ENCODE results near the gene GMDS. TPM values are rescaled to one million over a fixed set of nuclear protein-coding genes. Genes with fewer than 3 reads are reported as not detected.

GMDS gene
- total and polyA plus RNA-seq, 2 of the 4 experiments (the other 2 are of a cell fraction), result 7.3 to 21.9 TPM

DNA sequence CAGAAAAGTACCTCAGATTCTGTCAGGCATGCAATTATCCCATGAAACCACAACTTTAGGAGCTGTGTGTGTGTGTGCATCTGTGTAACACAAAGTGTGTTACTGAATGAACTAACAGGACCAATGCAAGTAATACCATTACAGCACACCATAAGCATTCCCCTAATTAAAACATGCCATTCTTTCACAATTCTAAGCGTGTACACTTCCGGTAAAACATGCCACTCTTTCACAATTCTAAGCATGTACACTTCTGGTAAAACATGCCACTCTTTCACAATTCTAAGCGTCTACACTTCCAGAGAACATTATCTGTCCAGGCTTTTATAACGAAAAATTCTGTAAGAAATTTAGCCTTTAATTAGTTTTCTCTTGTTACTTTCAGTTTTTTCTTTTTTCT, 238.2 kb downstream of the GMDS start:
- peaks cover 1% of the 10 kb centered on the region; the same call in 1 of the 2 replicates for H3K4me1 ChIP-seq (ENCODE audit: control insufficient read depth, insufficient read depth, low read length)
- H4K20me1 ChIP-seq (ENCODE audit: insufficient read depth, low read length), result no peaks in the 10 kb centered on the region
- in situ Hi-C loops (cut with MboI; ENCODE audit: low sequenced_read_pairs) (no loop called here), intact Hi-C loops (cut with micrococcal nuclease) (no loop called here), dilution Hi-C loops (cut with HindIII; ENCODE audit: low sequenced_read_pairs, unreplicated experiment) (no loop called here)
- no peak overlapping the region for H3K23ac ChIP-seq (ENCODE audit: low read depth, low read length)
- H3K27ac ChIP-seq (ENCODE audit: insufficient read depth, low read length), result no peak overlapping the region
- H3K18ac ChIP-seq (ENCODE audit: low read depth, low read length), result no peak overlapping the region
- H2BK20ac ChIP-seq (ENCODE audit: low read depth, low read length), result no peak overlapping the region
- 90% methylated on average over 2 of the region's 4 CpGs; no CpG with 5 or more reads in 1 of the 2 experiments for WGBS, 2 experiments (ENCODE audit: extremely low coverage in 2 of 2, insufficient read length in 1 of 2)
- no peak overlapping the region for H2BK5ac ChIP-seq (ENCODE audit: low read depth, low read length, poor library complexity, severe bottlenecking)
- no peak overlapping the region for H2BK120ac ChIP-seq (ENCODE audit: low read depth, low read length)
- H3K4me2 ChIP-seq (ENCODE audit: low read depth, low read length), result no peak overlapping the region
- ATAC-seq (ENCODE audit: low read depth) (no peak), DNase-seq (no peak)
- no peaks in the 10 kb centered on the region for H3K79me1 ChIP-seq (ENCODE audit: low read depth in 1 of 2, low read length in 2 of 2)
- no peak overlapping the region for H4K91ac ChIP-seq (ENCODE audit: insufficient read depth, low read depth, low read length)
- H3K9me1 ChIP-seq (ENCODE audit: insufficient read depth, low read length), result peaks cover 3% of the 10 kb centered on the region; the same call in 1 of the 2 replicates
- H3K36me3 ChIP-seq (ENCODE audit: control insufficient read depth, insufficient read depth, low read length), result no peaks in the 10 kb centered on the region
- ChIA-PET POLR2A (ENCODE audit: unreplicated experiment) (no interaction called here), CTCF (no interaction called here)
- no peak overlapping the region for H4K5ac ChIP-seq (ENCODE audit: low read depth, low read length)
- H3K4ac ChIP-seq (ENCODE audit: low read depth, low read length), result no peak overlapping the region
- no peaks in the 10 kb centered on the region for H3K27me3 ChIP-seq (ENCODE audit: control insufficient read depth, insufficient read depth, low read length)
- no peak overlapping the region for H2BK15ac ChIP-seq (ENCODE audit: low read depth, low read length)
- H3K9ac ChIP-seq (ENCODE audit: low read depth, low read length), result no peak overlapping the region
- H4K8ac ChIP-seq (ENCODE audit: low read depth in 2 of 2, low read length in 2 of 2), result no peak overlapping the region
- H2AFZ ChIP-seq (replicated peaks; ENCODE audit: low read length, poor library complexity), result no peak overlapping the region
- H3K56ac ChIP-seq (ENCODE audit: extremely low read depth, insufficient read depth, low read length), result no peak overlapping the region
- no TSS peak for BruUV-seq (replicated peaks)
- no peak overlapping the region for H3K14ac ChIP-seq (replicated peaks; ENCODE audit: low read depth, low read length)
- no peak overlapping the region for H2AK9ac ChIP-seq (replicated peaks; ENCODE audit: low read depth, low read length, poor library complexity)
- H3K4me3 ChIP-seq (ENCODE audit: insufficient read depth, low read depth, low read length), result no peak overlapping the region
- no peak for TF ChIP-seq RFX5 (IDR thresholded peaks at IDR 0.05; ENCODE audit: low read depth, low read length)
- TF ChIP-seq CEBPB (IDR thresholded peaks at IDR 0.05; ENCODE audit: low read depth, low read length), result no peak
- TF ChIP-seq FOS (IDR thresholded peaks at IDR 0.05; ENCODE audit: low read depth, low read length), result no peak
- no peak for TF ChIP-seq CHD1 (IDR thresholded peaks at IDR 0.05; ENCODE audit: low read depth, low read length)
- no peak for TF ChIP-seq RAD21 (IDR thresholded peaks at IDR 0.05; ENCODE audit: low read length)
- TF ChIP-seq, protein P1, sequence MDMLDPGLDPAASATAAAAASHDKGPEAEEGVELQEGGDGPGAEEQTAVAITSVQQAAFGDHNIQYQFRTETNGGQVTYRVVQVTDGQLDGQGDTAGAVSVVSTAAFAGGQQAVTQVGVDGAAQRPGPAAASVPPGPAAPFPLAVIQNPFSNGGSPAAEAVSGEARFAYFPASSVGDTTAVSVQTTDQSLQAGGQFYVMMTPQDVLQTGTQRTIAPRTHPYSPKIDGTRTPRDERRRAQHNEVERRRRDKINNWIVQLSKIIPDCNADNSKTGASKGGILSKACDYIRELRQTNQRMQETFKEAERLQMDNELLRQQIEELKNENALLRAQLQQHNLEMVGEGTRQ (IDR thresholded peaks at IDR 0.05; ENCODE audit: low read depth, low read length), result no peak
- no peak for TF ChIP-seq NFE2L2 (IDR thresholded peaks at IDR 0.05; ENCODE audit: low read depth, low read length)
- no peak for TF ChIP-seq ELK1 (IDR thresholded peaks at IDR 0.05; ENCODE audit: borderline replicate concordance, low read depth, low read length)
- H3K9me3 ChIP-seq (ENCODE audit: control insufficient read depth, insufficient read depth, low read length), result peaks cover 2% of the 10 kb centered on the region
- H2AK5ac ChIP-seq (ENCODE audit: low read depth, low read length), result no peak overlapping the region
